ENCODE measurements around the gene MAP2K1. TPM values are rescaled to one million over a fixed set of nuclear protein-coding genes. Genes with fewer than 3 reads are reported as not detected.

The MAP2K1 gene
- total RNA-seq, 2 donors from 2014 or later: 73.7 to 81.2 TPM

DNA sequence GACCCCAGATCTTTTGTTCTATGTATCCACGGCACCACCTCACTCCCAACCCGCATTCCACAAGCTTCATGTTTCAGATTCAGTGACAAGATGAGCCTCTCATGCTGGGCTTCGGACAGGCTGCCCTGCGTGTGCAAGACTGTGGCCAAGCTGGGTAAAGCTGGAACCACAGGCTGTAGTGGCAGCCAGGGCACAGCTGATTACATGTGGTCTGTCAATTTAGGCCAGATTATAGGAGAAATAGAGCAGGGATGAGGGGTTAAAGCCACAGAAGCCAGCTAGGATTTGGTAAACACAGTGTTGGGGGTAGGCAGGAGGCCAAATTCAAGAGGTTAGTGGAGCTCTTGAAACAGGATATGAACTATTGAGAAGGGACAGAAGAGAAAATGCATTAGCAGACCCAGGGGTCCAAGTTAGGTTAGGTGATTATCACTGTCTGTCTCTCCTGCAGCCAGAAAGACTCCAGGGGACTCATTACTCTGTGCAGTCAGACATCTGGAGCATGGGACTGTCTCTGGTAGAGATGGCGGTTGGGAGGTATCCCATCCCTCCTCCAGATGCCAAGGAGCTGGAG is 97.9 kb downstream of the MAP2K1 start:
- H3K9me3 Mint-ChIP-seq: no peaks in the 10 kb centered on the region
- H3K27ac Mint-ChIP-seq: peak overlapping the region; percentile 44
- no peak overlapping the region for H3K9ac ChIP-seq (ENCODE audit: extremely low read depth, low read length, poor library complexity, severe bottlenecking)
- no peak overlapping the region for H3K4me3 ChIP-seq (ENCODE audit: low read length)
- no peak overlapping the region for H3K4me3 Mint-ChIP-seq
- no peaks in the 10 kb centered on the region for H3K27me3 ChIP-seq (ENCODE audit: control insufficient read depth, insufficient read depth, low read length, poor library complexity, severe bottlenecking)
- H3K36me3 Mint-ChIP-seq (ENCODE audit: low read depth): peaks cover 72% of the 10 kb centered on the region
- H3K4me1 Mint-ChIP-seq: peaks cover 5% of the 10 kb centered on the region
- H3K27ac ChIP-seq (ENCODE audit: low read depth, low read length): no peak overlapping the region
- no peaks in the 10 kb centered on the region for H3K27me3 Mint-ChIP-seq (ENCODE audit: insufficient read depth)
- DNase-seq: peak; percentile 26
- 88 to 96% methylated on average over 2 to 5 of the region's 5 CpGs for WGBS, 2 experiments (ENCODE audit: insufficient coverage in 1 of 2, insufficient read length in 1 of 2)
- H3K4me1 ChIP-seq (ENCODE audit: control insufficient read depth, insufficient read depth, low read length): no peaks in the 10 kb centered on the region
- H3K36me3 ChIP-seq (ENCODE audit: control insufficient read depth, insufficient read depth, low read length): peaks cover 81% of the 10 kb centered on the region
- TF ChIP-seq, protein P1, sequence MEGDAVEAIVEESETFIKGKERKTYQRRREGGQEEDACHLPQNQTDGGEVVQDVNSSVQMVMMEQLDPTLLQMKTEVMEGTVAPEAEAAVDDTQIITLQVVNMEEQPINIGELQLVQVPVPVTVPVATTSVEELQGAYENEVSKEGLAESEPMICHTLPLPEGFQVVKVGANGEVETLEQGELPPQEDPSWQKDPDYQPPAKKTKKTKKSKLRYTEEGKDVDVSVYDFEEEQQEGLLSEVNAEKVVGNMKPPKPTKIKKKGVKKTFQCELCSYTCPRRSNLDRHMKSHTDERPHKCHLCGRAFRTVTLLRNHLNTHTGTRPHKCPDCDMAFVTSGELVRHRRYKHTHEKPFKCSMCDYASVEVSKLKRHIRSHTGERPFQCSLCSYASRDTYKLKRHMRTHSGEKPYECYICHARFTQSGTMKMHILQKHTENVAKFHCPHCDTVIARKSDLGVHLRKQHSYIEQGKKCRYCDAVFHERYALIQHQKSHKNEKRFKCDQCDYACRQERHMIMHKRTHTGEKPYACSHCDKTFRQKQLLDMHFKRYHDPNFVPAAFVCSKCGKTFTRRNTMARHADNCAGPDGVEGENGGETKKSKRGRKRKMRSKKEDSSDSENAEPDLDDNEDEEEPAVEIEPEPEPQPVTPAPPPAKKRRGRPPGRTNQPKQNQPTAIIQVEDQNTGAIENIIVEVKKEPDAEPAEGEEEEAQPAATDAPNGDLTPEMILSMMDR (conservative IDR thresholded peaks at IDR 0.05): no peak
- no peaks in the 10 kb centered on the region for H3K9me3 ChIP-seq (ENCODE audit: control insufficient read depth, low read length)

DNA sequence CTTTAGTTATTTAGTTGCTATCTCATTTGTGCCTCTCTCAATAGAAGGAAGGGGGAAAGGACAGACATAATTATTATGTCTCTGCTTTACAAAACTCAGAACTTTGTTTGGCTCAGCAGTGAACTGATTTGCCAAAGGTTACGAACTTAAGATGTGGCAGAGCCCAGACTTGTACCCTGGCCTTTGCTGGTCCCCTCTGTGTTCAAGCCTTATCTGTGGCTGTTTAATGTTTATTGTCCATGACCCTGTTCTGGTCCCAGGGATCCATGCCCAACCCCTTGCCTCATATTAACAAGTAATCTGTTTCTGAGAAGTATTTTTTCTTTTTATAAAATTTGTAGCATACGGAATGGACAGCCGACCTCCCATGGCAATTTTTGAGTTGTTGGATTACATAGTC is 100.2 kb downstream of the MAP2K1 start:
- TF ChIP-seq, protein P1 (conservative IDR thresholded peaks at IDR 0.05): no peak
- Histone ChIP-seq H3K9me3 (ENCODE audit: control insufficient read depth, low read length) (no peaks in the 10 kb centered on the region), H3K27me3 (ENCODE audit: control insufficient read depth, insufficient read depth, low read length, poor library complexity, severe bottlenecking) (no peaks in the 10 kb centered on the region), H3K9ac (ENCODE audit: extremely low read depth, low read length, poor library complexity, severe bottlenecking) (no peak overlapping the region), H3K4me1 (ENCODE audit: control insufficient read depth, insufficient read depth, low read length) (no peaks in the 10 kb centered on the region), H3K36me3 (ENCODE audit: control insufficient read depth, insufficient read depth, low read length) (peaks cover 88% of the 10 kb centered on the region), H3K4me3 (ENCODE audit: low read length) (no peak overlapping the region), H3K27ac (ENCODE audit: low read depth, low read length) (no peak overlapping the region)
- Mint-ChIP-seq H3K36me3 (ENCODE audit: low read depth) (peaks cover 77% of the 10 kb centered on the region), H3K4me3 (no peak overlapping the region), H3K4me1 (peaks cover 3% of the 10 kb centered on the region), H3K27ac (no peak overlapping the region), H3K9me3 (no peaks in the 10 kb centered on the region), H3K27me3 (ENCODE audit: insufficient read depth) (no peaks in the 10 kb centered on the region)
- peak; percentile 26 for DNase-seq
- 91 to 95% methylated on average over 2 to 3 of the region's 3 CpGs for whole genome bisulfite sequencing, 2 experiments (ENCODE audit: insufficient coverage in 1 of 2, insufficient read length in 1 of 2)

DNA sequence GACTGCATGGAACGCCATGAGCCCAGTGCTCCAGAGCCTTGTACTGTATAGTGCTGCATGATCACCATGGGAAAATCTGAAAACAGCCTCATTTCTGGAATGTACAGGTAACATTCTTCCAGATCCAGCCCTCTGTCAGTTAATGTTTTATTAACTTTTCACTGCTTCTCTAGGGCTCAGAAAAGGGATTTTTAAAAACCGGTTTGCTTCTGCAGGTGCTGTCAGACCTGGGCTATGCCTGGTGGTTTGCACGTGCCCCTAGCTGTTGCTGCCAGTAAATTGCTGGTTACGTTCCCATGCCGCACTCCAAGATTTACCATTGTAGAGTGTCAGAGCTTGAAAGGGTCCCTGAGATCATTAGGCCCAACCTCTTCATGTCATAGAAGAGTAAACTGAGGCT is 101.8 kb downstream of the MAP2K1 start:
- TF ChIP-seq, protein P1 (conservative IDR thresholded peaks at IDR 0.05): no peak
- Mint-ChIP-seq H3K4me1 (peaks cover 13% of the 10 kb centered on the region), H3K27me3 (ENCODE audit: insufficient read depth) (no peaks in the 10 kb centered on the region), H3K4me3 (no peak overlapping the region), H3K27ac (no peak overlapping the region), H3K36me3 (ENCODE audit: low read depth) (peaks cover 72% of the 10 kb centered on the region), H3K9me3 (no peaks in the 10 kb centered on the region)
- 94% methylated on average over 5 of the region's 5 CpGs for WGBS, 2 experiments (ENCODE audit: insufficient coverage in 1 of 2, insufficient read length in 1 of 2)
- H3K4me1 ChIP-seq (ENCODE audit: control insufficient read depth, insufficient read depth, low read length): no peaks in the 10 kb centered on the region
- peak; percentile 27 for DNase-seq
- no peaks in the 10 kb centered on the region for H3K9me3 ChIP-seq (ENCODE audit: control insufficient read depth, low read length)
- no peak overlapping the region for H3K9ac ChIP-seq (ENCODE audit: extremely low read depth, low read length, poor library complexity, severe bottlenecking)
- no peak overlapping the region for H3K27ac ChIP-seq (ENCODE audit: low read depth, low read length)
- no peak overlapping the region for H3K4me3 ChIP-seq (ENCODE audit: low read length)
- H3K36me3 ChIP-seq (ENCODE audit: control insufficient read depth, insufficient read depth, low read length): peaks cover 87% of the 10 kb centered on the region
- no peaks in the 10 kb centered on the region for H3K27me3 ChIP-seq (ENCODE audit: control insufficient read depth, insufficient read depth, low read length, poor library complexity, severe bottlenecking)
